ENCODE measurements around the gene SENP8.

GRCh38 chr15:72162569-72162968 is 44.4 kb downstream of the SENP8 start:
- TF ChIP-seq CTCF (IDR thresholded peaks at IDR 0.05; ENCODE audit: poor library complexity) (no peak), EZH2 (IDR thresholded peaks at IDR 0.05; ENCODE audit: borderline replicate concordance) (no peak), EZH2phosphoT487 (IDR thresholded peaks at IDR 0.05; ENCODE audit: low read depth, severe bottlenecking, unreplicated experiment) (no peak)

All from hepatocyte (in vitro differentiated cells).